A549 (cell line): ENCODE measurements around the gene NLN. TPM values are rescaled to one million over a fixed set of nuclear protein-coding genes. Genes with fewer than 3 reads are reported as not detected.
"Not testable (repeated sequence)": the region's sequence is repeated elsewhere in the genome, so short reads cannot be mapped to it uniquely, and the experiment has no call there.

Experiments
- ATAC-seq, 2 experiments: fragments of 200-7000 bp in 1 of 2; fragments of >200 bp in 1 of 2; cut with Nextera tagmentation in 1 of 2; cut with Tn5 transposase in 1 of 2; 3 replicates each; pipeline versions ENCODE4 v1.8.0 to v1.9.1; 2018 to 2020; ENCODE audit warnings: mild to moderate bottlenecking in 1 of 2, moderate library complexity in 1 of 2
- CTCF ChIA-PET: fragments of 300-600 bp; sonication (Branson Sonifier 250); formaldehyde crosslinking; extraction: SDS; loops from one replicate; lab custom pipeline; 2021; ENCODE audit warnings: antibody characterized with exemption, inconsistent platforms; lab: Yijun Ruan, JAX
- POLR2A ChIA-PET: fragments of 350-600 bp; formaldehyde crosslinking; extraction: SDS; loops from one replicate; lab custom pipeline; 2021; ENCODE audit warnings: antibody characterized with exemption, inconsistent platforms; lab: Yijun Ruan, JAX
- DNase-seq, 2 experiments: peaks; one replicate each; pipeline versions ENCODE4 v3.0.0 to v3.0.0-alpha.2; 2011 to 2016; ENCODE audit warnings: low read depth in 1 of 2, low spot score in 1 of 2
- FAIRE-seq: peaks from 2 replicates; lab custom pipeline; 2011; peaks lifted over from hg19 to GRCh38; lab: Jason Lieb, UNC
- H3K27ac ChIP-seq, 2 experiments: fragments of >200 bp; sonication (Bioruptor Twin); formaldehyde crosslinking; 3 replicates each; pipeline ENCODE4 v1.5.1; 2016 to 2017
- H3K4me1 ChIP-seq: fragments of >200 bp; sonication (Bioruptor Twin); formaldehyde crosslinking; 3 replicates; pipeline ENCODE4 v1.6.1; 2016
- H3K4me2 ChIP-seq: fragments of >200 bp; sonication (Bioruptor Twin); formaldehyde crosslinking; 3 replicates; pipeline ENCODE4 v1.6.1; 2016
- H3K4me3 ChIP-seq: fragments of >200 bp; sonication (Bioruptor Twin); formaldehyde crosslinking; 3 replicates; pipeline ENCODE4 v1.5.1; 2016
- H3K9me3 ChIP-seq: fragments of >200 bp; sonication (Bioruptor Twin); formaldehyde crosslinking; 3 replicates; pipeline ENCODE4 v1.6.1; 2016
- CBX2 ChIP-seq: fragments of 200-600 bp; sonication (generic); IDR thresholded peaks from 2 replicates; pipeline ENCODE4 v1.6.1; 2016; ENCODE audit warnings: low read depth, mild to moderate bottlenecking, borderline replicate concordance
- CHD4 ChIP-seq: fragments of 200-600 bp; sonication (generic); IDR thresholded peaks from 2 replicates; pipeline ENCODE4 v1.6.1; 2016; ENCODE audit warnings: antibody characterized with exemption, mild to moderate bottlenecking, borderline replicate concordance
- EHF ChIP-seq: fragments of 250-450 bp; sonication (Bioruptor Pico); IDR thresholded peaks from 2 replicates; pipeline ENCODE4 v1.5.0; 2020; ENCODE audit warnings: mild to moderate bottlenecking
- EHMT2 ChIP-seq: fragments of 200-600 bp; sonication (generic); IDR thresholded peaks from 2 replicates; pipeline ENCODE4 v1.6.1; 2016; ENCODE audit warnings: antibody characterized with exemption, low read depth, mild to moderate bottlenecking, moderate library complexity
- ESRRA ChIP-seq: fragments of 150-350 bp; IDR thresholded peaks from 2 replicates; pipeline ENCODE4 v1.6.1; 2014; ENCODE audit warnings: mild to moderate bottlenecking, low read length, borderline replicate concordance
- FOSB ChIP-seq: fragments of 250-450 bp; sonication (Bioruptor Pico); IDR thresholded peaks from 2 replicates; pipeline ENCODE4 v1.5.0; 2020; ENCODE audit warnings: mild to moderate bottlenecking, moderate library complexity
- FOXS1 ChIP-seq: fragments of 250-450 bp; sonication (Bioruptor Pico); IDR thresholded peaks from 2 replicates; pipeline ENCODE4 v1.5.0; 2020; ENCODE audit warnings: mild to moderate bottlenecking, moderate library complexity
- GATA3 ChIP-seq: IDR thresholded peaks from 2 replicates; pipeline ENCODE4 v1.6.1; 2012; ENCODE audit warnings: borderline replicate concordance
- HDAC2 ChIP-seq: fragments of 200-600 bp; sonication (generic); IDR thresholded peaks from 2 replicates; pipeline ENCODE4 v1.6.1; 2016
- HEYL ChIP-seq: fragments of 250-450 bp; sonication (Bioruptor Pico); IDR thresholded peaks from 2 replicates; pipeline ENCODE4 v1.8.0; 2021; ENCODE audit warnings: mild to moderate bottlenecking, moderate library complexity
- HOXB13 ChIP-seq: fragments of 250-450 bp; sonication (Bioruptor Pico); IDR thresholded peaks from 2 replicates; pipeline ENCODE4 v1.5.0; 2020; ENCODE audit warnings: low read depth, mild to moderate bottlenecking, moderate library complexity
- HOXB5 ChIP-seq: fragments of 250-450 bp; sonication (Bioruptor Pico); IDR thresholded peaks from 2 replicates; pipeline ENCODE4 v1.5.0; 2020; ENCODE audit warnings: mild to moderate bottlenecking, moderate library complexity
- JUNB ChIP-seq: fragments of >200 bp; sonication (Bioruptor Twin); formaldehyde crosslinking; IDR thresholded peaks from 2 replicates; pipeline ENCODE4 v1.6.1; 2016
- NPAS2 ChIP-seq: fragments of 250-450 bp; sonication (Bioruptor Pico); IDR thresholded peaks from 2 replicates; pipeline ENCODE4 v1.8.0; 2022; ENCODE audit warnings: mild to moderate bottlenecking, moderate library complexity, borderline replicate concordance
- NR3C1 ChIP-seq: fragments of >200 bp; sonication (Bioruptor Twin); formaldehyde crosslinking; IDR thresholded peaks from 3 replicates; pipeline ENCODE4 v1.6.1; 2017
- PHF8 ChIP-seq: fragments of 200-600 bp; sonication (generic); IDR thresholded peaks from 2 replicates; pipeline ENCODE4 v1.6.1; 2016; ENCODE audit warnings: low read depth, mild to moderate bottlenecking, antibody characterized with exemption, moderate library complexity, borderline replicate concordance
- POLR2A ChIP-seq: IDR thresholded peaks from 2 replicates; pipeline ENCODE4 v1.6.1; 2012; ENCODE audit warnings: mild to moderate bottlenecking, low read length
- RAD21 ChIP-seq, 2 experiments: fragments of >200 bp in 1 of 2; sonication (Bioruptor Twin) in 1 of 2; formaldehyde crosslinking in 1 of 2; IDR thresholded peaks in 1 of 2; conservative IDR thresholded peaks in 1 of 2; 2 replicates in 1 of 2; 3 replicates in 1 of 2; pipeline ENCODE4 v1.6.1; 2012 to 2018; ENCODE audit warnings: inconsistent platforms in 1 of 2
- RCOR1 ChIP-seq: fragments of 150-350 bp; IDR thresholded peaks from 2 replicates; pipeline ENCODE4 v1.6.1; 2014; ENCODE audit warnings: antibody characterized with exemption, low read length, low read depth
- ZC3H11A ChIP-seq: fragments of 450-650 bp; IDR thresholded peaks from 2 replicates; pipeline ENCODE4 v1.6.1; 2014; ENCODE audit warnings: antibody characterized with exemption, mild to moderate bottlenecking
- WGBS: methylation state at CpG from one replicate; pipeline ENCODE4 v1.1.6; 2017; ENCODE audit errors: missing lambda C conversion rate; 5-methylcytosine and 5-hydroxymethylcytosine counted together
- polyA plus RNA-seq, 4 experiments: library from polyadenylated mRNA; depleted of rRNA in 3 of 4; stranded (reverse); fragments of >200 nt; fragmentation: RNase III in 1 of 4; extraction: RNeasy Plus Mini Kit Qiagen cat#74134 plus additional on column Dnase treatment in 1 of 4; gene quantifications; 2 replicates in 3 of 4; 3 replicates in 1 of 4; pipeline ENCODE4 v1.2.3, GENCODE V29; 2011 to 2017
- TF ChIP-seq, protein P1 (sequence below): fragments of >200 bp; sonication (Bioruptor Twin); formaldehyde crosslinking; IDR thresholded peaks from 2 replicates; pipeline ENCODE4 v1.6.1; 2016
- TF ChIP-seq, protein P2 (sequence below): fragments of >200 bp; sonication (Bioruptor Twin); formaldehyde crosslinking; IDR thresholded peaks from 3 replicates; pipeline ENCODE4 v1.5.1; 2016
- TF ChIP-seq, protein P3 (sequence below): fragments of 450-650 bp; IDR thresholded peaks from 2 replicates; pipeline ENCODE4 v1.6.1; 2014; ENCODE audit warnings: antibody characterized with exemption
- TF ChIP-seq, protein P4 (sequence below): fragments of >200 bp; sonication (Bioruptor Twin); formaldehyde crosslinking; IDR thresholded peaks from 3 replicates; pipeline ENCODE4 v1.6.1; 2016
- TF ChIP-seq, protein P5 (sequence below): IDR thresholded peaks from 2 replicates; pipeline ENCODE4 v1.6.1; 2012; ENCODE audit warnings: low read depth, borderline replicate concordance
- TF ChIP-seq, protein P6 (sequence below): IDR thresholded peaks from 2 replicates; pipeline ENCODE4 v1.6.1; 2012

Gene NLN
- polyA plus RNA-seq, 2 of the 4 experiments (the other 2 are of a cell fraction): 69.3 to 88.9 TPM

DNA sequence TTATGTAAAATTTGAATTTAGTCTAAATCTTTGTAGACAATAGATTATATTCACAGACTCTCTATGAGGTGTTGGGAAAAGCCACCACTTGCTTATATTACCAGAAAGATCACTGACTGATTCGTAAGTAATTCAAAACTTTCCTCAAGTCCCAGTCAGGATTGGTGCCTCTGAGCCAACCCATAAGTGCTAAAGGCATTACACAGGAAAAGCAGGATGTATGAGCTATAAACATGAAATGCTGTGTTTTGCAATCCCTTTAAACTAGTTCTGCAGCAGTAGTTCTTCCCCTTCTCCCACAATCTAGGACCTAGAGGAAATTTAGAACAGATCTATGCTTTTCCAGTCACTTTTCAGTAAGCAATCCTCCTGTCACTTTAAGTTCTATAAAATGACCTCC, 49.2 kb upstream of the NLN start:
- Histone ChIP-seq H3K9me3 (no peaks in the 10 kb centered on the region), H3K4me2 (no peak overlapping the region), H3K4me1 (no peaks in the 10 kb centered on the region), H3K4me3 (no peak overlapping the region), H3K27ac (no peak overlapping the region)
- FAIRE-seq (no peak), DNase-seq (no peak), ATAC-seq (no peak)
- ChIA-PET POLR2A (no interaction called here), CTCF (interaction anchor here (1.2 to 2.5 kb wide), 3 partner anchors 8 to 26 kb away, joined by 3 to 10 read pairs (median 7); no protein-coding TSS in a partner anchor)
- WGBS: 78% methylated on average over 1 of the region's 1 CpG
- no peak for TF ChIP-seq HOXB5 (CRISPR knock-in tag)
- TF ChIP-seq ZC3H11A: no peak
- TF ChIP-seq EHF: no peak
- TF ChIP-seq NR3C1: no peak
- no peak for TF ChIP-seq POLR2A
- TF ChIP-seq, protein P1, sequence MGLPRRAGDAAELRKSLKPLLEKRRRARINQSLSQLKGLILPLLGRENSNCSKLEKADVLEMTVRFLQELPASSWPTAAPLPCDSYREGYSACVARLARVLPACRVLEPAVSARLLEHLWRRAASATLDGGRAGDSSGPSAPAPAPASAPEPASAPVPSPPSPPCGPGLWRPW: no peak
- TF ChIP-seq ESRRA: no peak

DNA sequence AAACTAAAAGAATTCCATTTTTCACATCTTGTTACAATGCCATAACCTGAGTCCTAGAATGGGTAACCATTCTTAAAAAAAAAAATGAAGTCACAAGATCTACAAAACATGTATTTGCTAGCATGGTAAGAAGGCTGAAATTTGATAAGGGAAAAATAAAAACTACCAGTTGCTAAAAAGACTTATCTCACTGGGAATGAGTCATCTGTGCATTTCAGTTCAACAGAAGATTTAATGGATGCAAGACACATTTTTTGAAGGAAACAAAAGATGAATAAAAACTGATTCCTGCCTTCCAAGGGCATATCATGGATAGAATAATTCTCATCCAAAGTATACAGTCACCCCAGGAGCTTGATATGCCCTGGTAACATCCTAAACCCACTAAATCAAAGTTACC, 47.3 kb upstream of the NLN start:
- no peak for DNase-seq
- H3K4me3 ChIP-seq: no peak overlapping the region
- no peaks in the 10 kb centered on the region for H3K4me1 ChIP-seq
- no peaks in the 10 kb centered on the region for H3K9me3 ChIP-seq
- no peak for ATAC-seq
- no peak for FAIRE-seq
- H3K4me2 ChIP-seq: no peak overlapping the region
- no peak overlapping the region for H3K27ac ChIP-seq
- ChIA-PET POLR2A (no interaction called here), CTCF (interaction anchor here (2.5 kb wide), 1 partner anchor 10 kb away, joined by 7 read pairs; no protein-coding TSS in a partner anchor)
- TF ChIP-seq HOXB5 (CRISPR knock-in tag) (no peak), CBX2 (no peak), CHD4 (no peak), ZC3H11A (no peak), NR3C1 (no peak), RCOR1 (no peak), NPAS2 (no peak), GATA3 (no peak), PHF8 (no peak), EHMT2 (no peak), HOXB13 (no peak)

DNA sequence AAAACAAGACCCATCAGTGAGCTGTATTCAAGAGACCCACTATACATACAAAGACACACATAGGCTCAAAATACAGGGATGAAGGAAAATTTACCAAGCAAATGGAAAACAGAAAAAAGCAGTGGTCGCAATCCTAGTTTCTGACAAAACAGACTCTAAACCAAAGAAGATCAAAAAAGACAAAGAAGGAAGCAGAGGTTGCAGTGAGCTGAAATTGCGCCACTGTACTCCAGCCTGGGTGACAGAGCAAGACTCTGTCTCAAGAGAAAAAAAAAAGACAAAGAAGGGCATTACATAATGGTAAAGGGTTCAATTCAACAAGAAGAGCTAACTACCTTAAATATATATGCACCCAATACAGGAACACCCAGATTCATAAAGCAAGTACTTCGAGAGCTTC, 45.9 kb upstream of the NLN start:
- not testable (repeated sequence) for H3K27ac ChIP-seq, FAIRE-seq, H3K4me2 ChIP-seq, ATAC-seq, H3K4me3 ChIP-seq, H3K9me3 ChIP-seq, H3K4me1 ChIP-seq, DNase-seq
- POLR2A ChIA-PET: interaction anchor here (0.6 kb wide), 1 partner anchor 65 kb away, joined by 3 read pairs; no protein-coding TSS in a partner anchor
- WGBS: 89% methylated on average over 3 of the region's 3 CpGs
- CTCF ChIA-PET: interaction anchor here (0.6 kb wide), 1 partner anchor 710 kb away, joined by 3 read pairs; no protein-coding TSS in a partner anchor

DNA sequence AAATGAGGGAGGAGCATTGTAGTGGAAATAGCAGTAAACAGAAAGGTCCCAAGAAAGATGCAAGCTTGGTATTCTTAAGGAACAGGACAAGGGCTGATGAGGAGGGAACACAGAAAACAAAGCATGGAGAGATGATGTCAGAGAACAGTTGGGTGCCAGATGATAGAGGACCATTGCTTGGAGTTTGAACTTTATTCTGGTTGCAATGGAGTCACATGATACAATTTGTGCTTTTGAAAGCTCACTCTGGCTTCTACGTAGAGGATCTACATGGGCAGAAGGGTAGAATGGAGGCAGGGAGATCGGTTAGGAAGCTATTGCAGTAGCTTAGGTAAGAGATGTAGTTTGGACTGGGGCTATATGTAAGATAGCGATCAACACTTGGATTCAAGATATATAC, 39.9 kb upstream of the NLN start:
- H3K4me3 ChIP-seq: no peak overlapping the region
- TF ChIP-seq GATA3: no peak
- TF ChIP-seq, protein P2, sequence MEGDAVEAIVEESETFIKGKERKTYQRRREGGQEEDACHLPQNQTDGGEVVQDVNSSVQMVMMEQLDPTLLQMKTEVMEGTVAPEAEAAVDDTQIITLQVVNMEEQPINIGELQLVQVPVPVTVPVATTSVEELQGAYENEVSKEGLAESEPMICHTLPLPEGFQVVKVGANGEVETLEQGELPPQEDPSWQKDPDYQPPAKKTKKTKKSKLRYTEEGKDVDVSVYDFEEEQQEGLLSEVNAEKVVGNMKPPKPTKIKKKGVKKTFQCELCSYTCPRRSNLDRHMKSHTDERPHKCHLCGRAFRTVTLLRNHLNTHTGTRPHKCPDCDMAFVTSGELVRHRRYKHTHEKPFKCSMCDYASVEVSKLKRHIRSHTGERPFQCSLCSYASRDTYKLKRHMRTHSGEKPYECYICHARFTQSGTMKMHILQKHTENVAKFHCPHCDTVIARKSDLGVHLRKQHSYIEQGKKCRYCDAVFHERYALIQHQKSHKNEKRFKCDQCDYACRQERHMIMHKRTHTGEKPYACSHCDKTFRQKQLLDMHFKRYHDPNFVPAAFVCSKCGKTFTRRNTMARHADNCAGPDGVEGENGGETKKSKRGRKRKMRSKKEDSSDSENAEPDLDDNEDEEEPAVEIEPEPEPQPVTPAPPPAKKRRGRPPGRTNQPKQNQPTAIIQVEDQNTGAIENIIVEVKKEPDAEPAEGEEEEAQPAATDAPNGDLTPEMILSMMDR: no peak
- no peak for TF ChIP-seq FOXS1
- TF ChIP-seq, protein P3, sequence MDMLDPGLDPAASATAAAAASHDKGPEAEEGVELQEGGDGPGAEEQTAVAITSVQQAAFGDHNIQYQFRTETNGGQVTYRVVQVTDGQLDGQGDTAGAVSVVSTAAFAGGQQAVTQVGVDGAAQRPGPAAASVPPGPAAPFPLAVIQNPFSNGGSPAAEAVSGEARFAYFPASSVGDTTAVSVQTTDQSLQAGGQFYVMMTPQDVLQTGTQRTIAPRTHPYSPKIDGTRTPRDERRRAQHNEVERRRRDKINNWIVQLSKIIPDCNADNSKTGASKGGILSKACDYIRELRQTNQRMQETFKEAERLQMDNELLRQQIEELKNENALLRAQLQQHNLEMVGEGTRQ: no peak
- TF ChIP-seq FOSB (CRISPR knock-in tag): no peak
- TF ChIP-seq HDAC2: no peak
- TF ChIP-seq, protein P4, sequence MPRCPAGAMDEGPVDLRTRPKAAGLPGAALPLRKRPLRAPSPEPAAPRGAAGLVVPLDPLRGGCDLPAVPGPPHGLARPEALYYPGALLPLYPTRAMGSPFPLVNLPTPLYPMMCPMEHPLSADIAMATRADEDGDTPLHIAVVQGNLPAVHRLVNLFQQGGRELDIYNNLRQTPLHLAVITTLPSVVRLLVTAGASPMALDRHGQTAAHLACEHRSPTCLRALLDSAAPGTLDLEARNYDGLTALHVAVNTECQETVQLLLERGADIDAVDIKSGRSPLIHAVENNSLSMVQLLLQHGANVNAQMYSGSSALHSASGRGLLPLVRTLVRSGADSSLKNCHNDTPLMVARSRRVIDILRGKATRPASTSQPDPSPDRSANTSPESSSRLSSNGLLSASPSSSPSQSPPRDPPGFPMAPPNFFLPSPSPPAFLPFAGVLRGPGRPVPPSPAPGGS: no peak
- TF ChIP-seq RAD21 (conservative IDR thresholded peaks at IDR 0.05 in 1 of 2, IDR thresholded peaks at IDR 0.05 in 1 of 2): no peak
- no peak for TF ChIP-seq HEYL (CRISPR knock-in tag)
- TF ChIP-seq, protein P5, sequence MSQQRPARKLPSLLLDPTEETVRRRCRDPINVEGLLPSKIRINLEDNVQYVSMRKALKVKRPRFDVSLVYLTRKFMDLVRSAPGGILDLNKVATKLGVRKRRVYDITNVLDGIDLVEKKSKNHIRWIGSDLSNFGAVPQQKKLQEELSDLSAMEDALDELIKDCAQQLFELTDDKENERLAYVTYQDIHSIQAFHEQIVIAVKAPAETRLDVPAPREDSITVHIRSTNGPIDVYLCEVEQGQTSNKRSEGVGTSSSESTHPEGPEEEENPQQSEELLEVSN: no peak
- no peak for TF ChIP-seq JUNB
- TF ChIP-seq POLR2A: no peak
- TF ChIP-seq, protein P6, sequence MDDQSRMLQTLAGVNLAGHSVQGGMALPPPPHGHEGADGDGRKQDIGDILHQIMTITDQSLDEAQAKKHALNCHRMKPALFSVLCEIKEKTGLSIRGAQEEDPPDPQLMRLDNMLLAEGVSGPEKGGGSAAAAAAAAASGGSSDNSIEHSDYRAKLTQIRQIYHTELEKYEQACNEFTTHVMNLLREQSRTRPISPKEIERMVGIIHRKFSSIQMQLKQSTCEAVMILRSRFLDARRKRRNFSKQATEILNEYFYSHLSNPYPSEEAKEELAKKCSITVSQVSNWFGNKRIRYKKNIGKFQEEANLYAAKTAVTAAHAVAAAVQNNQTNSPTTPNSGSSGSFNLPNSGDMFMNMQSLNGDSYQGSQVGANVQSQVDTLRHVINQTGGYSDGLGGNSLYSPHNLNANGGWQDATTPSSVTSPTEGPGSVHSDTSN: no peak
- TF ChIP-seq, all 56 proteins: peak for 0
- ChIA-PET POLR2A (no interaction called here), CTCF (interaction anchor here (0.9 kb wide), 1 partner anchor 9 kb away, joined by 3 read pairs; no protein-coding TSS in a partner anchor)
- no peaks in the 10 kb centered on the region for H3K9me3 ChIP-seq
- no peaks in the 10 kb centered on the region for H3K4me1 ChIP-seq
- WGBS: 88% methylated on average over 3 of the region's 3 CpGs
- no peak for FAIRE-seq
- H3K27ac ChIP-seq: no peak overlapping the region
- no peak for DNase-seq
- no peak overlapping the region for H3K4me2 ChIP-seq
- no peak for ATAC-seq
